ENCODE measurements around the gene HNRNPC.
A peak's percentile ranks its signal among the peaks of the same experiment; 100 is the strongest.
"Not testable (repeated sequence)": the region's sequence is repeated elsewhere in the genome, so short reads cannot be mapped to it uniquely, and the experiment has no call there.

HNRNPC gene

GRCh38 chr14:21269252-21270046, at the start of gene HNRNPC:
Gene HNRNPC, minus strand, starts transcription at chr14:21269442. Its CDS starts 35,249 bp downstream, at chr14:21234193.
- peak; percentile 100 for DNase-seq

- no peak for DNase-seq
Observed at GRCh38 chr14:21317398-21317797, 48.2 kb upstream of the HNRNPC start.

GRCh38 chr14:21313512-21313911, 44.3 kb upstream of the HNRNPC start:
- no peak for DNase-seq

- DNase-seq: no peak
Observed at GRCh38 chr14:21311614-21312013, 42.4 kb upstream of the HNRNPC start.

- no peak for DNase-seq
Observed at GRCh38 chr14:21309956-21310355, 40.7 kb upstream of the HNRNPC start.

GRCh38 chr14:21309238-21309636, 40.0 kb upstream of the HNRNPC start:
- DNase-seq: no peak

GRCh38 chr14:21308479-21309237, 39.4 kb upstream of the HNRNPC start:
- DNase-seq: peak; percentile 94

- DNase-seq: no peak
Observed at GRCh38 chr14:21308132-21308478, 38.9 kb upstream of the HNRNPC start.

- no peak for DNase-seq
Observed at GRCh38 chr14:21307637-21308036, 38.4 kb upstream of the HNRNPC start.

GRCh38 chr14:21302836-21303140, 33.5 kb upstream of the HNRNPC start:
- not testable (repeated sequence) for DNase-seq

GRCh38 chr14:21302013-21302835, 33.0 kb upstream of the HNRNPC start:
- no peak for DNase-seq

GRCh38 chr14:21300892-21301291, 31.6 kb upstream of the HNRNPC start:
- no peak for DNase-seq

GRCh38 chr14:21299562-21300130, 30.4 kb upstream of the HNRNPC start:
- DNase-seq: no peak

- no peak for DNase-seq
Observed at GRCh38 chr14:21298358-21298757, 29.1 kb upstream of the HNRNPC start.

- DNase-seq: not testable (repeated sequence)
Observed at GRCh38 chr14:21294026-21294425, 24.8 kb upstream of the HNRNPC start.

- no peak for DNase-seq
Observed at GRCh38 chr14:21287168-21287567, 17.9 kb upstream of the HNRNPC start.

GRCh38 chr14:21286516-21286915, 17.3 kb upstream of the HNRNPC start:
- not testable (repeated sequence) for DNase-seq

- not testable (repeated sequence) for DNase-seq
Observed at GRCh38 chr14:21281917-21282316, 12.7 kb upstream of the HNRNPC start.

- DNase-seq: no peak
Observed at GRCh38 chr14:21279783-21280182, 10.5 kb upstream of the HNRNPC start, which contains the start of gene RPGRIP1. Gene RPGRIP1, plus strand, starts transcription at chr14:21280083. Its CDS starts 7,894 bp downstream, at chr14:21287977.

GRCh38 chr14:21278632-21279031, 9.4 kb upstream of the HNRNPC start:
- DNase-seq: no peak

GRCh38 chr14:21275261-21275858, 6.1 kb upstream of the HNRNPC start:
- DNase-seq: no peak

- not testable (repeated sequence) for DNase-seq
Observed at GRCh38 chr14:21272661-21273060, 3.4 kb upstream of the HNRNPC start.

All from NCI-H226 (cell line).